Measurements from ENCODE around the gene LRRC1. TPM values are rescaled to one million over a fixed set of nuclear protein-coding genes. Genes with fewer than 3 reads are reported as not detected.

LRRC1 gene
- total RNA-seq, 4 donors from 2014 or later: 39.0 to 62.5 (median 52.2) TPM

- no peak overlapping the region for H3K4me3 ChIP-seq (ENCODE audit: low read depth, poor library complexity, severe bottlenecking)
- TF ChIP-seq CTCF (IDR thresholded peaks at IDR 0.05) (no peak), POLR2A (IDR thresholded peaks at IDR 0.05) (no peak)
- intact Hi-C loops (cut with DNase I; ENCODE audit: low total_unique reads): no loop called here
- DNase-seq (ENCODE audit: low spot score in 2 of 2): no peak
- 96% methylated on average over 1 of the region's 1 CpG for WGBS, 2 donors
Measured at GRCh38 chr6:53947780-53948179, 153.0 kb downstream of the LRRC1 start.

- no peak for DNase-seq (ENCODE audit: low spot score in 2 of 2)
- WGBS, 2 donors: 85 to 87% methylated on average over 3 of the region's 3 CpGs
- TF ChIP-seq POLR2A (IDR thresholded peaks at IDR 0.05) (no peak), CTCF (IDR thresholded peaks at IDR 0.05) (no peak)
- H3K4me3 ChIP-seq (ENCODE audit: low read depth, poor library complexity, severe bottlenecking): no peak overlapping the region
- intact Hi-C loops (cut with DNase I; ENCODE audit: low total_unique reads): no loop called here
Measured at GRCh38 chr6:53951383-53951782, 156.6 kb downstream of the LRRC1 start.

GRCh38 chr6:53956068-53956711 lies 161.4 kb downstream of the LRRC1 start:
- intact Hi-C loops (cut with DNase I; ENCODE audit: low total_unique reads): no loop called here
- 54 to 61% methylated on average over 6 of the region's 6 CpGs for WGBS, 2 donors
- TF ChIP-seq POLR2A (IDR thresholded peaks at IDR 0.05): no peak
- no peak for TF ChIP-seq CTCF (IDR thresholded peaks at IDR 0.05)
- H3K4me3 ChIP-seq (ENCODE audit: low read depth, poor library complexity, severe bottlenecking): no peak overlapping the region
- DNase-seq (ENCODE audit: low spot score in 2 of 2): peak in 1 of 2 donors; percentile 88

GRCh38 chr6:53956804-53957203 lies 162.0 kb downstream of the LRRC1 start:
- DNase-seq (ENCODE audit: low spot score in 2 of 2): no peak
- no peak overlapping the region for H3K4me3 ChIP-seq (ENCODE audit: low read depth, poor library complexity, severe bottlenecking)
- TF ChIP-seq POLR2A (IDR thresholded peaks at IDR 0.05): no peak
- no peak for TF ChIP-seq CTCF (IDR thresholded peaks at IDR 0.05)
- intact Hi-C loops (cut with DNase I; ENCODE audit: low total_unique reads): no loop called here

- no peak for DNase-seq (ENCODE audit: low spot score in 2 of 2)
- TF ChIP-seq POLR2A (IDR thresholded peaks at IDR 0.05) (no peak), CTCF (IDR thresholded peaks at IDR 0.05) (no peak)
- intact Hi-C loops (cut with DNase I; ENCODE audit: low total_unique reads): no loop called here
- no peak overlapping the region for H3K4me3 ChIP-seq (ENCODE audit: low read depth, poor library complexity, severe bottlenecking)
- 49 to 50% methylated on average over 2 of the region's 2 CpGs for WGBS, 2 donors
Measured at GRCh38 chr6:53959717-53960116, 164.9 kb downstream of the LRRC1 start.

- 88 to 89% methylated on average over 4 of the region's 4 CpGs for WGBS, 2 donors
- no peak for DNase-seq (ENCODE audit: low spot score in 2 of 2)
- no peak for TF ChIP-seq POLR2A (IDR thresholded peaks at IDR 0.05)
- TF ChIP-seq CTCF (IDR thresholded peaks at IDR 0.05): no peak
- H3K4me3 ChIP-seq (ENCODE audit: low read depth, poor library complexity, severe bottlenecking): no peak overlapping the region
- intact Hi-C loops (cut with DNase I; ENCODE audit: low total_unique reads): no loop called here
Measured at GRCh38 chr6:53960311-53960710, 165.5 kb downstream of the LRRC1 start.
